NCI-H1694 (cell line): ENCODE results near the gene SPOUT1.
"Not testable (repeated sequence)": the region's sequence is repeated elsewhere in the genome, so short reads cannot be mapped to it uniquely, and the experiment has no call there.

Experiments used
- DNase-seq: peaks from one replicate; lab custom pipeline; 2025; lab: John Stamatoyannopoulos, UW

Gene SPOUT1

DNA sequence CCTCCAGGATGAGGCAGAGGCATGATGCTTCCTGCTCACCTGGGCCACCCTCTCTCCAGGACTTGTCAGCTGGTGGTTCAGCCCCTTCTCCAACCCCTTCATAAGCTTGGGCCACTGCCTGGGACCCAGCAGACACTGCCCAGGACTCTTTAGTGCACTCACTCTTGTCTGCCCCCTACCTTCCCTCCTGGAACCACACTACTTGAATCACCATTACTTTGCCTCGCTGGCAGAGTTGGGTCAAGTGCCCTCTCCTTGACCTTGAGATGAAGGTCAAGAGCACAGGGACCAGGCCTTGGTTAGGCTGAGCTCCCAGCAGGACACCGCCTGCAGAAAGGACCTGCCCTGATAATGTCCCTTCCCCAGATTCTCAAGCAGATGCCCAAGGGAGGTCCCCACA lies 19.8 kb downstream of the SPOUT1 start:
- DNase-seq, result no peak

DNA sequence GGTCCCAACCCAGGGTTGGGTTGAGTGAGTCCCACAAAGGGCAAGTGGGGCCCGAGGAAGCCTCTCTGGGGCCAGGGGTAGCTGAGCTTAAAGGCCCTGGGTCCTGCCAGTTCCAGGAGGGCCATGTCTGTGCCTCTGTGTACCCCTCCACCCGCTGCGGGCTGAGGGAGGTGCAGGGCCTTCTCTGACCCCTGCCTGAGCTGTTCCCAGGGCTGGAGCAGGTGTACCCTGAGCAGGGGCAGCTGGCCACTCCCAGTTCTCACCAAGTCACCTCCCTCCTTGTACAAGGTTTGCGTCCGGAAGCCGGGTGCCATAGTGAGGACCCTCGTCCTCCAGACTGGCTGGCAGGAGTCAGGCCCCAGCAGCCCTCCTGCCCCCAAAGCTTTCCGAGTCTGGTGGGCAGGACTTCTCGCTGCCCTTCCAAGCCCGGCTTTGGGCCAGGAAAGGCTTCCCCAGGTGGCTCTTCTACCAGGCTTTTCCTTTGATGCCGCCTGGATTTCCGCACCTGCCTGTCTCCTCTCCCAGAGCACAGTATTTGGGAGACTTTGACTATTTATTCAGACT lies 20.5 kb downstream of the SPOUT1 start:
- DNase-seq, result no peak

DNA sequence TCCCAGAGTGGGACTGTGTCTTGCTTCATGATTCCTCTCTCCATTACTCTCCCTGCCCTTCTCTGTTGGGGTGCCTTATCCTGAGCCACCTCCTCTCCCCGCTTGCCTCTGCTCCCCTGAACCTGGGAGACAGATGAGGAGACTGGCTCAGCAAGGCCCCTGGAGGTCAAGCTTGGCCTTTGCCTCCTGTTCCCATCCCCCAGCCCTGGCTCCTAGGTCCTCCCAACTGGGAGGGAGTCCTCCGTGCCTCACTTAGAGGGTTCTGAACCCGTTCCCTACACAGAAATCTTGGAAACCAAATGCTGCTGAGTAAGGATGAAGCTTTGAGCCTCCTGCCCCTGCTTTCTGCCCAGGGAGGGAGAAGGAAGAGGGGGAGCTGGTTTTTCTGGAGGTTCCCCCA lies 21.1 kb downstream of the SPOUT1 start:
- DNase-seq, result no peak

DNA sequence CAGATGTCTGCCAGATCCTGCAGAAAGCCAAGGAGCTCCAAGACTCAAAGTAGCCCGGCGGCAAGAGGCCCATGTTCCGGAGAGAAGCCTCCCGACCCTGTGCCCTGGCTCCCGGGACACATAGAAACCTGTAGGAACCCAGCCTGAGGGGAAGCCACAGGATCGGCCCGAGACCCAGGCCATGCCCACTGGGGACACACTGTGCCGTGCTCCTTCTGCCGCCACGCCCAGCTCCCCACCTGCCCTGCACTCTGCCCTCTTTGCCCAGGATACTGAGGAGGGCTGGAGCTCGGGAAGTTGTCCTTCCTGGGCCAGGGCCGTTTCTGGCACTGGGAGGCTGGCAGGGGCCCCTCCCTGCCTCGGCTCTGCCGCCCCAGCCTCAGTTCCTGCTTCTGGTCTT lies 21.8 kb downstream of the SPOUT1 start:
- DNase-seq, result no peak

DNA sequence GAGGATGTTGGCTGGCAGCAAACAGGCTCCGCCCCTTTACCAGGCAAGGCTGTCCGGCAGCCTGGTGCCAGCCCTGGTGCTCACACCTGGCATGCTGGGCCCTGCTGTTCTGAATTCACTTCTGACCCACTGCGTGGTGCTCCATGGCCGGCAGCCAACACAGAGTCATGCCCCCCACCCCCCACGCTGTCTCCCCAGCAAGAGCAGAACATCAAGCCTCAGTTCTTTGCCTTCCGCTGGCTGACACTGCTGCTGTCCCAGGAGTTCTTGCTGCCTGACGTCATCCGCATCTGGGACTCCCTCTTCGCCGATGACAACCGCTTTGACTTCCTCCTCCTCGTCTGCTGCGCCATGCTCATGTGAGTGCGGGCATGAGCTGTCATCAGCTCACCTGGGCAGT lies 23.9 kb downstream of the SPOUT1 start:
- DNase-seq, result no peak

DNA sequence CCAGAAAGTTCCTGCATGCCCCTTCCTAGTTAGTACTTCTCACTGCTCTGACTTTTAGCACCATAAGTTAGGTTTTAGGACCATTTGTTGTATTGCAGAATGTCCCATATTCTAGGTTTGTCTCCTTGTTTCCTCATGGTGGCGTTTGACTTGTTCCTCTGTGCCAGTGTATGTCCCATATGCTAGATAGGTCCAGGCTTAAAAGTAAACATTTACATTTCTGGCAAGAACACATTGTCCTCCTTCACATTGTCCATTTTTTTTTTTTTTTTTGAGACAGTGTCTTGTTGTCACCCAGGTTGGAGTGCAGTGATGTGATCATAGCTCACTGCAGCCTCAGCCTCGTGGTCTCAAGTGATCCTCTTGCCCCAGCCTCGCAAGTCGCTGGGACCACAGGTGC lies 27.1 kb downstream of the SPOUT1 start:
- DNase-seq, result no peak

DNA sequence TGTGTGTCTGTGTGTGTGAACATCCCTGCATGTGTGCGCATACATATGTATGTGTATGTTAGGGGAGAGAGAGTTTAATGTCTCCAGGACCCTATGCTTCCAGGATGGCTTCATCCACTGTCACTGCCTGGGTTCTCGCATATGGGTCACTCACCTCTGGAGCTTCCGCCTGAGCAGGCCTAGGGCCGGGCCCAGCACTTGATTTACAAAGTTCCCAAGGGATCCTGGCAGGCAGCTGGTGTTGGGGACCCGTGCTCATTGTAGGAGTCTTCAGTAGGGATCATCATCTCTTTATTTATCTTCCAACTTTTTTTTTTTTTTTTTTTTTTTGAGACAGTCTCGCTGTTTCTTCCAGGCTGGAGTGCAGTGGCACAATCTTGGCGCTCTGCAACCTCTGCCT lies 29.5 kb downstream of the SPOUT1 start:
- DNase-seq, result no peak

DNA sequence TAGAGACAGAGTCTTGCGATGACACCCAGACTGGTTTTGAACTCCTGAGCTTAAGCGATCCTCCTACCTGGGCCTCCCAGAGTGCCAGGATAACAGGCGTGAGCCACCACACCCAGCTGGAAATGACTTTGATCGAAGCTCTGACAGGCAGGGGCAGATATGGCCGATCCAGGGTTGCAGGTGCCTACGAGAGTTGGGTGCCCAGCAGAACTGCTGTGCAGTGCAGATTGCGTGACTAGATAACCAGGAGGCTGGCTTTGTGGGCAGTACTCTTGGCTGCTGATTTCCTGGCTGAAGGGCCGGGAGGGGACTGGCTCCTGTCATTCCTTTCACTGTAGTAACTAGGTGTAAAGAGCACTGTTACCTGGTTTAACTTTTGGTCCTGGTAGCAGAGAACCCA lies 30.7 kb downstream of the SPOUT1 start:
- DNase-seq, result no peak

DNA sequence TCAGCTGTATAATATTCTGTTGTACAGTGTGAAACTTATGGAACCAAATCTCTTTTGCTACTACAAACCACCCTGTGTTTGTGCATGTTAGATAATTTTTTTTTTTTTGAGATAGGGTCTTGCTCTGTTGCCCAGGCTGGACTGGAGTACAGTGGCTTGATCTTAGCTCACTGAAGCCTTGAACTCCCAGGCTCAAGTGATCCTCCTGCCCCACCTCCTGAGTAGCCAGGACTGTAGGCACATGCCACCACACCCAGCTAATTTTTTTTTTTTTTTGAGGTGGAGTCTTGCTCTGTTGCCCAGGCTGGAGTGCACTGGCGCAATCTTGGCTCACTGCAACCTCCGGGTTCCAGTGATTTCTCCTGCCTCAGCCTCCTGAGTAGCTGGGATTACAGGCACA lies 34.6 kb downstream of the SPOUT1 start:
- not testable (repeated sequence) for DNase-seq

DNA sequence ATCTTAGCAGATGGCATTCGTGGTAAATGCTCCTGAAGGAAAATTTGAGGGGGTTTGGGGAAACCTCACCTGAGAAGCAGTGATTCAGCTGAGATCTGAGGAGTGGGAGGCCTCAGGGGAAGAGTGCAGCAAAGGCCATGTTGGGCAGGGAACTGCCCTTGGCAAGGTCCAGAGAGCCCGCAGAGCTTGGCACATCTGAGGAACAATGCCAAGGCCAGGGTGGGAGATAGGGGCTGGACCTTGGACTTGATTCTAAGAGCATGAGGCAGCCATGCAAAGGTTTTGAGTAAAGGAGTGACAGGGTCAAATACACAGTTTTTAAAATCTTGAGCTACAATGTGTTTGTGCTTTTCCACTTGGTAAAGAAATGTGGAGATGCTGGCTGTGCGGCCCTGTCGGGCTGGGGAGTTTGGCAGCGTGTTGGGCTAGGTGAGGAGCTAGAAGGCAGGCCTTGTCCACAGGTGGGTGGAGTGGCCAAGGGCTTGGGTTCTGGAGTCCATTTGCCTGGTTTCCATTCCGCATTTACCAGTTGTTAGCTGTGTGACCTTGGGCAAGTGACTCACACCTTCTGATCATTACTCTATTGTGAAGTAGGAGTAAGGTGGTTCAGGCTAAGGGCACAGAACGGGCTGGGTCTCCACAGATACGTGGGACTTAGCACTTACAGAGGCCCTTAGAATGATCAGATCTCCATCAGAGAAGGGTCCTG lies 36.5 kb downstream of the SPOUT1 start:
- no peak for DNase-seq

DNA sequence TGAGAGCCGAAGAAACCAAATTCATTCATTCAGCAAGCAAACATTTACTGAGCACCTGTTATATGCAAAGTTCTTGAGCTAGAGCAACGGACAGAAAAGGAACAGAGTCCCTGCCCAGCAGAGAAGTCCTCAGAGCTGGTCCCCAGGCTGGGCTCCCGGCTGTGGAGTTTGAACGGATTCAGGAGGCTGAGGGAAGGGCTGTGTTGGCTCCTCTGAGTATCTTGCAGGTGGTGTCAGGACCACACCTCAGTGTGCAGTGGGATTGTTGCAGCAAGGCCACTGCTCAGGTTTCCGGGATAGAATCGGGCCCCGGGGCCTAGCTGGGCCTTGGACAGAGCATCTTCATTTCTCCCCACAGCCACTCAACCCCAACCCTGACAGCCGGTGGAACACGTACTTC lies 37.5 kb downstream of the SPOUT1 start:
- no peak for DNase-seq

DNA sequence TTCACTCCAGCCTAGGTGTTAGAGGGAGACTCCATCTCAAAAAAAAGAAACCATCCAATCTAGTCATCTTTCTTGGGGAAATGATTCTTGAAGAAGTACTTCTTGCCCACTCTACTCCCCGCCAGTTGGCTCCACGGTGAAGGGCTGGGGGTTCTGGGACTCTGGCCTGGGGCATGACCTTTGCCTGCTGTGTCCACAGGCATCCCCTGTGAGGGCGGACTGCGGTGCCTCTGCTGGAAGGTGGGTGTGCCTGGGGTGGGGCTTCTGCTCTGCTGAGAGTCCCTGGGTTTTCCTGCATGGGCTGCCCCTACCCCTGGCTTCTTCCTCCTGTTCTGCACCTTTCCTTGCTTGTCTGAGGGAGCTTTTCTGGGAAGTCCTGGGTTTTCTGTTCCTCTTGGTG lies 39.1 kb downstream of the SPOUT1 start:
- DNase-seq, result no peak

DNA sequence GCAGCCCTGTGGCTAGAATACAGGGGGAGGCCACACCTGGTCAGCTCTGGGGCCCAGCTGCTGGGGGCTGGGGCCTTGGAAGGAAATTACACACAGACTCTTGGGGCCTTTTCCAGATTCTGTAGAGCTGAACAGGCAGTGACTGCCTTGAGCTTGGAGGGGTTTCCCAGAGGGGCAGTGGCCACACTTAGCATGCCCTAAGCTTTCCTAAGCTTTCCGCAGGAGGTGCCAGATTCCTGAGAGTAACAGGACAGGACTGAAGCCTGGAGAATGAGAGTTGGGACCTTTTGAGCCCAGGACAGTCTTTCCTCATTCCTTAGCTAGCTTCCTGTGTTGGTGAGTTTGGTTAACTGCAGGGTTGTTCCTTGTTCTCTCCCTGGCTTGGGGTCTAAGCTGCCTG lies 41.1 kb downstream of the SPOUT1 start:
- DNase-seq, result no peak

DNA sequence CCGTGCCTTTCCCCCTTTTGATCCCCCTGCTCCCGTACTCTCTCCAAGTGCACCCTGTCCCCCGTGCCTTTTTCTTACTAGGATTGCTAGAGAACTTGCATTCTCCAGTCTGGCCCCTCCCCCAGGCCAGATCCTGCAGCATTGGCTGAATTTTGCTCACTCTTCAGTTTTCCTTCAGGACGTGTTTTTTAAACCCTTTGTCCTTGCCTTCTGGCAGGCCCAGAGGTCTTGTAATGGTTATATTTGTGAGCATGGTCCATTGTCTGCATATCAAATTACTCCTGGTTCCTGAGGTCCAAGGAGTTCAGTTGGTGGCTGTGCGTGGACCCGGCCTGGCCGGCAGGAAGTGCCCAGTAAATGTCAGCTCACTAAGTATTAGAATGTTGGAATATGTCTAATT lies 41.9 kb downstream of the SPOUT1 start:
- no peak for DNase-seq

DNA sequence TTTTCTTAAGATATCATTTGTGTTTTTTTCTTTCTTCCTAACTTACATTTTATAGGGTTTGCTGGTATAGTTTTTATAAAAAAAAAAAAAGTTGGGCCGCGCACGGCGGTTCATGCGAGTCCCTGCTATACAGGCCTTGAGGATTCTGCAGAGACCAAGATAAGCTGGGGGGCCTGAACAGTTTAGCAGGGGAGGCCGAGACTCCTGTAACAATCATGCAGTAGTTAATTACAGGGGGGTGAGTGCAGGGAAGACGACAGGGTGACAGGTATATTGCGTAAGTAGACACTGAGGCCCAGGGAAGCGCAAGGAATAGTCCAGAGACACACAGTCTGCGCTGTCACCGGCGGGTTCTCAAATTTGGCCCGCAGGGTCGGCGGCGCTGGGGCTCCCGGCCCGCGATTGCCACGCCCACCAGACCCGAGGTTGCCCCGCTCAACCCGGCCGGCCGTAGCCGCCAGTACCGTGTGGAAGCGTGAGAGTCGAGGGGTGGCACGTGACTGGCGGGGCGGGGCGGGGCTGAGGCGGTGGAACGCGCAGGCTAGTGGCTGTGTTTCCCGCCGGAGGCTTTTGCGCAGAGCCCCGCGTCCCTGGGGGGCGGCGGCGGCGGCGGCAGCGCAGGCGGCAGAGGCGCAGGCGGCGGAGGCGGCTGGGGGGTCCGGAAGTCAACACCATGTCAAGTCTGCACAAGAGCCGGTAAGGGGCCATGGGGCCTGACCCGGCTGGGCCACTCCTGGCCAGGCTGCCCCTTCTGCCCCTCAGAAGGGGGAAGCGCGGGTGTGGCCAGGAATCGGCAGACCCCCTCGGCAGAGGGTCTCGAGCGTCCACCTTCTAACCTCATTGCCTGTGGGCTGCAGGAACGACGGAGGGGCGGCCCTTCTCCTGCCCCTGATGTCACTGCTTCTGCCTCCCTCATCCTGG lies 42.7 kb downstream of the SPOUT1 start, which contains the start of gene TBC1D13:
Gene TBC1D13 (plus strand): TSS at position 573 of the 921 bp plus-strand sequence. CDS start 101 bp downstream, at position 674.
- DNase-seq, result peak; percentile 18

DNA sequence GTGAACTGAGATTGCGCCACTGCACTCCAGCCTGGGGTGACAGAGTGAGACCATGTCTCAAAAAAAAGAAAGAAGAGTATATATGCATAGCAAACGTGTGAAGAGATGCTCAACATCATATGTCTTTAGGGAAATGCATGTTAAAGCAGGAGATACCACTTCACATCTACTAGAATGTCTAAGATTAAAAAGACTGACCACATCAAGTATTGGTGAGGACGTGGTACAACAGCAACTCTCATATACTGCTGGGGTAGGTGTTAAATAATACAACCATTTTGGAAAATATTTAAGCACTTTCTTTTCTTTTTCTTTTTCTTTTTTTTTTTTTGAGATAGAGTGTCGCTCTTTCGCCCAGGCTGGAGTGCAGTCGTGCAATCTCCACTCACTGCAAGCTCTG lies 44.2 kb downstream of the SPOUT1 start:
- no peak for DNase-seq

DNA sequence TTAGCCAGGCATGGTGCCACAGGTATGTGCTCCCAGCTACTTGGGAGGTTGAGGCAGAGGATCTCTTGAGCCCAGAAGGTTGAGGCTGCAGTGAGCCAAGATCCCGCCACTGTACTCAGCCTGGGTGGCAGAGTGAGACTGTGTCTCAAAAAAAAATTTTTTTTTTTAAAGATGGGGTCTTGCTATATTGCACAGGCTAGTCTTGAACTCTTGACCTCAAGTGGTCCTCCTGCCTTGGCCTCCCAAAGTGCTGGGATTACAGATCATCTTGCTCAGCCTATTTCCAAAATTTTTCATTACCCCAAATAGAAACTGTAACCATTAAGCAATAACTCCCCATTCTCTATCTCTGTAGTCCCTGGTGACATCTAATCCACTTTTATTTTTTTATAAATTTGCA lies 46.9 kb downstream of the SPOUT1 start:
- no peak for DNase-seq

DNA sequence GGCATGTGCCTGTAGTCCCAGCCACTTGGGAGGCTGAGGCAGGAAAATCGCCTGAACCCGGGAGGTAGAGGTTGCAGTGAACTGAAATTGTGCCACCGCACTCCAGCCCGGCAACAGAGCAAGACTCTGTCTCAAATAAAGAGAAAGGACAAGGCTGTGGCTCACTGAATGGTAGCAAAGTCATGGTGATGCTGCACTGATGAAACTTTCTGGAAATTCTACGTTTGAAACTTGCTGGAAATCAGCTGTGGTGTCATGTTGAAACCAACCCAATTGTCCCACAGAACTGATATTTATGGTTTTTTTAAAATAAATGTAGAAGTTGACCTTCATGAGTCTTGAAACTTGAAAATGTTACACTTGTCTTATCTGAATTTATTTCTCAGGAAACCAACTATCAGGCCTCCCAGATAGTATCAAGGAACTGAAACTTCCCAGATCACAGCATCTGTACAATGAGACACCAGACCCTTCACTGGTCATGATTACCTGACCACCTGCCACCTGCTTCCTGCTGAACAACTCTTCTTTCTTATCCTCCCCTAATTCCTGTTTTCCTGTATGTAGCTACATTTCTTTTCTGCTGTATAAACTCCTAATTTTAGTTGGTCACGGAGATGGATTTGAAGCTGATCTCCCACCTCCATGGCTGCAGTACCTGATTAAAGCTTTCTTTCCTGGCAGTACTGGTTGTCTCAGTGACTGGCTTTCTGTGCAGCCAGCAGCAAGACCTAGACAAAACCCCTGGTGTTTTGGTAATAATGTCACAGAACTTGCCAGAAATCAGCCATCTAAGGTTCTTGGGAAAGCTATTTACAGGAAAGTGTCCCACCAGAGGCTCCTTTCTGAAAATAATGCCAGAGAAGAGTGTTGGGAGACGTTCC lies 48.2 kb downstream of the SPOUT1 start:
- DNase-seq, result no peak

DNA sequence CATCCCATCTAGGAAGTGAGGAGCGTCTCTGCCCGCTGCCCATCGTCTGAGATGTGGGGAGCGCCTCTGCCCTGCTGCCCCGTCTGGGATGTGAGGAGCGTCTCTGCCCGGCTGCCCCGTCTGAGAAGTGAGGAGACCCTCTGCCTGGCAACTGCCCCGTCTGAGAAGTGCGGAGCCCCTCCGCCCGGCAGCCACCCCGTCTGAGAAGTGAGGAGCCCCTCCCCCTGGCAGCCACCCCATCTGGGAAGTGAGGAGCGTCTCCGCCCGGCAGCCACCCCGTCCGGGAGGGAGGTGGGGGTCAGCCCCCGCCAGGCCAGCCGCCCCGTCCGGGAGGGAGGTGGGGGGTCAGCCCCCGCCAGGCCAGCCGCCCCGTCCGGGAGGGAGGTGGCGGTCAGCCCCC lies 49.5 kb downstream of the SPOUT1 start:
- DNase-seq, result not testable (repeated sequence)

DNA sequence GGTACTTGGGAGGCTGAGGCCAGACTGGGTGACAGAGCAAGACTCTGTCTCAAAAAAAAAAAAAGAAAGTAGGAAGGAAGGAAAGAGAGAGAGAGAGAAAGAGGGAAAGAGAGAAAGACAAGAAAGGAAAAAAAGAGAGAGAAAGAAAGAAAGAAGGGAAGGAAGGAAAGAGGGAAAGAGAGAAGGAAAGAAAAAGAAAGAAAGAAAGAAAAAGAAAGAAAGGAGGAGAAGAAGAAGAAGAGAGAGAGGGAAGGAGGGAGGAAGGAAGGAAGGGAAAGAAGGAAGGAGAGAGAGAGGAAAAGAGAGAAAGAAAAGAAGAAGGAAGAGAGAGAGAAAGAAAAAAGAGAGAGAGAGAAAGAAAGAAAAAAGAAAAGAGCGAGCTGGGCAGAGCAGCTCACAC lies 54.8 kb downstream of the SPOUT1 start:
- DNase-seq, result no peak

DNA sequence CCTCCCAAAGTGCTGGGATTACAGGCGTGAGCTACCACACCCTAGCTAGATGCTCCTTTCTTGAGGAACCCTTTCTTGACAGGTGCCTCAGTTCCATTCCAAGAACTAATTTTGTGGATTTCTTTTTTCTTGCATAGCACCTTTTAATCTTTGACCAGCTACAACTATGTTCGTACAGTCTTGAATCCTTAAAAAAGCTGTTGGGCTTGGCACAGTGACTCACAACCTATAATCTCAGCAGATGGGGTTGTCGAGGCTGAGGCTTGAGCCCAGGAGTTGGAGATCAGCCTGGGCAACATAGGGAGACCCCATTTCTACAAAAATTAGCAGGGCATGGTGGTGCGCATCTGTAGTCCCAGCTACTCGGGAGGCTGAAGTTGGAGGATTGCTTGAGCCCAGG lies 56.5 kb downstream of the SPOUT1 start:
- no peak for DNase-seq
